Stomach (tissue), 9 donors: ENCODE measurements around the gene FSTL4. TPM values are rescaled to one million over a fixed set of nuclear protein-coding genes. Genes with fewer than 3 reads are reported as not detected.

Experiments
- DNase-seq, 2 donors: peaks; one replicate each; pipeline versions ENCODE4 v3.0.0 to v3.0.0-alpha.2; 2013 to 2019
- H3K27ac ChIP-seq, 5 donors: fragments of 200-600 bp in 4 of 5; sonication (generic) in 4 of 5; one replicate each; pipeline ENCODE4 v1.5.1; 2013 to 2019; ENCODE audit warnings: mild to moderate bottlenecking in 1 of 5, moderate library complexity in 1 of 5
- H3K27me3 ChIP-seq, 3 donors: fragments of 200-600 bp; sonication (generic); one replicate each; pipeline ENCODE4 v1.5.1; 2017 to 2019; ENCODE audit warnings: mixed run types in 1 of 3
- H3K36me3 ChIP-seq, 4 donors: fragments of 200-600 bp; sonication (generic); 1 replicate in 3 of 4; 2 replicates in 1 of 4; pipeline ENCODE4 v1.5.1; 2016 to 2019
- H3K4me1 ChIP-seq, 4 donors: fragments of 200-600 bp; sonication (generic); one replicate each; pipeline ENCODE4 v1.5.1; 2016 to 2019
- H3K4me3 ChIP-seq, 4 donors: fragments of 200-600 bp; sonication (generic) in 3 of 4; one replicate each; pipeline ENCODE4 v1.5.1; 2016 to 2019; ENCODE audit warnings: mild to moderate bottlenecking in 1 of 4
- H3K9me3 ChIP-seq, 4 donors: fragments of 200-600 bp; sonication (generic); one replicate each; pipeline ENCODE4 v1.5.1; 2016 to 2019
- EP300 ChIP-seq: sonication (generic); formaldehyde crosslinking; IDR thresholded peaks from one replicate; pipeline ENCODE4 v1.6.1; 2017; ENCODE audit warnings: antibody characterized with exemption
- POLR2A ChIP-seq, 4 donors: fragments of 450-650 bp; IDR thresholded peaks; one replicate each; pipeline ENCODE4 v1.6.1; 2016; ENCODE audit warnings: antibody characterized with exemption in 4 of 4, control low read depth in 2 of 4, mild to moderate bottlenecking in 1 of 4, moderate library complexity in 1 of 4
- POLR2AphosphoS5 ChIP-seq, 3 donors: sonication (generic); formaldehyde crosslinking; IDR thresholded peaks; one replicate each; pipeline ENCODE4 v1.6.1; 2016; ENCODE audit warnings: antibody characterized with exemption in 3 of 3
- WGBS, 5 donors: extraction: QIAGEN DNeasy Blood & Tissue Kit in 3 of 5; methylation state at CpG; one replicate each; pipeline versions ENCODE4 v1.1.5 to v1.1.7; 2013 to 2018; 5-methylcytosine and 5-hydroxymethylcytosine counted together
- intact Hi-C: fragments of 100-400 bp; cut with DNase I; formaldehyde crosslinking; loops from one replicate; pipeline ENCODE4 v1.15.1; 2023; ENCODE audit warnings: low total_unique reads
- polyA plus RNA-seq, 3 donors: library from polyadenylated mRNA; stranded (reverse); fragments of 200-250 nt; gene quantifications; one replicate each; pipeline ENCODE4 v1.2.3, GENCODE V29; 2013
- total RNA-seq, 5 donors: library from RNA; depleted of rRNA; stranded (reverse); fragments of >200 nt; gene quantifications; one replicate each; pipeline versions ENCODE4 v1.1.0 to v1.2.3, GENCODE V29; 2014 to 2016
- TF ChIP-seq, protein P1 (sequence below), 7 experiments: fragments of 450-650 bp in 4 of 7; fragments of 200-600 bp in 3 of 7; sonication (generic) in 3 of 7; IDR thresholded peaks; one replicate each; pipeline ENCODE4 v1.5.1; 2016 to 2019; ENCODE audit warnings: antibody characterized with exemption in 7 of 7, control low read depth in 2 of 7, mild to moderate bottlenecking in 1 of 7
- donor health status: healthy with polysubstance abuse.
- donor health status: Bipolar disorder and iron deficiency.
- donor health status: healthy.

Gene FSTL4
- total and polyA plus RNA-seq, 8 donors, result 0.37 to 0.55 TPM; not detected in 6

DNA sequence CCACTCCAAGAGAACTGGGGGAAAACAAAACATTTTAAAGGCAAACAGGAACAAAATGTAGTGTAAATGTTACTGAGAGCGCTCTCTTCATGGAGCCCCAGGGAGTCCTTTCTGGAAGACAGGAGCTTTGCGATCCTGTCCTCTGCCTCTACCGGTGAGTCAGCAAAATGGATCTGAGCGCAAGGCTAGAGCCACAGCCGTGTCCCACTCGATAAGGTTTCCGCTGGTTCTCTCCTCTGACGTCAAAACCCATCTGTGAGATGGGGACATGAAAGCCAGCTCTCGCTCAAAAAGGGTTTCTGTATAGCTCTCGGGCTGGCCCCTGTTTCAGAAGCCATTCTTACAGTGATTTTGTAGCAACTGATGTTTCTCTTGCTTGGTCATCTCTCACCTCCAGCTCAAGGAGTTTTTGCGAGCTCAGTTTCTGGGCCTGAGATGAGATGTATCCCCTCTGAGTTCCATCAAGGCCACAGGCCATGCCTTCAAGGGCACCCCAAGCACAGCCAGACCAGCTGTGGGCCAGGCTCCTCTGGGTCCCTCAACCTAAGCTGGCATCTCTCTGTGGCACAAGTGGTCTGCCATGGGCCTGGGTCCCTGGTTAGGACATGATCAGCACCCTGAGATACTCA is 101.6 kb downstream of the FSTL4 start:
- 87 to 95% (median 90%) methylated on average over 11 of the region's 11 CpGs for WGBS, 5 donors

DNA sequence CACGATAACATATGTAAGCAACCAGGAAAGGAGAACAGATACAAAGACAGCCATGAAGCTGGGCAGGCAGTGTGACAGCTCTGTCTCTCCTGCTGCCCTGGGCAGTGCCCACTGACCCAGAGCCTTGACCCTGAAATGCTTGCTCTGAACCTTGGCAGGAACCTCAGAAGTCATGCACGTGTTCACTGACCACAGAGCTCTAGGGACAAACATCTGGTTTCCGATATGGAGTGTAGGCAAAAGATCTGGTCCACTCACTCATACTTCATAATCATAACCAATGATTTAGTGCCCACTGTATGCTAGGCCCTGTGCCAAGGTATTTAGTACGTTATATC is 102.6 kb downstream of the FSTL4 start:
- TF ChIP-seq, protein P1, sequence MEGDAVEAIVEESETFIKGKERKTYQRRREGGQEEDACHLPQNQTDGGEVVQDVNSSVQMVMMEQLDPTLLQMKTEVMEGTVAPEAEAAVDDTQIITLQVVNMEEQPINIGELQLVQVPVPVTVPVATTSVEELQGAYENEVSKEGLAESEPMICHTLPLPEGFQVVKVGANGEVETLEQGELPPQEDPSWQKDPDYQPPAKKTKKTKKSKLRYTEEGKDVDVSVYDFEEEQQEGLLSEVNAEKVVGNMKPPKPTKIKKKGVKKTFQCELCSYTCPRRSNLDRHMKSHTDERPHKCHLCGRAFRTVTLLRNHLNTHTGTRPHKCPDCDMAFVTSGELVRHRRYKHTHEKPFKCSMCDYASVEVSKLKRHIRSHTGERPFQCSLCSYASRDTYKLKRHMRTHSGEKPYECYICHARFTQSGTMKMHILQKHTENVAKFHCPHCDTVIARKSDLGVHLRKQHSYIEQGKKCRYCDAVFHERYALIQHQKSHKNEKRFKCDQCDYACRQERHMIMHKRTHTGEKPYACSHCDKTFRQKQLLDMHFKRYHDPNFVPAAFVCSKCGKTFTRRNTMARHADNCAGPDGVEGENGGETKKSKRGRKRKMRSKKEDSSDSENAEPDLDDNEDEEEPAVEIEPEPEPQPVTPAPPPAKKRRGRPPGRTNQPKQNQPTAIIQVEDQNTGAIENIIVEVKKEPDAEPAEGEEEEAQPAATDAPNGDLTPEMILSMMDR (IDR thresholded peaks at IDR 0.05), result no peak
- no peak for TF ChIP-seq POLR2AphosphoS5 (IDR thresholded peaks at IDR 0.05)
- no peak for TF ChIP-seq POLR2A (IDR thresholded peaks at IDR 0.05)
- TF ChIP-seq EP300, result no peak
- Histone ChIP-seq H3K27ac (no peak overlapping the region), H3K9me3 (no peaks in the 10 kb centered on the region), H3K4me3 (no peak overlapping the region), H3K4me1 (peaks cover 0 to 6% (median 2%) of the 10 kb centered on the region in 4 donors), H3K36me3 (no peaks in the 10 kb centered on the region), H3K27me3 (peaks cover 0 to 9% (median 0%) of the 10 kb centered on the region in 3 donors)
- WGBS, 5 donors, result 31 to 66% (median 54%) methylated on average over 4 of the region's 4 CpGs
- no peak for DNase-seq
- intact Hi-C loops, result no loop called here

More for the DNA sequence above, 101.6 kb downstream of the FSTL4 start:
- peaks cover 0 to 9% (median 0%) of the 10 kb centered on the region in 3 donors for H3K27me3 ChIP-seq
- DNase-seq, result no peak
- H3K9me3 ChIP-seq, result no peaks in the 10 kb centered on the region
- H3K4me3 ChIP-seq, result no peak overlapping the region
- no peaks in the 10 kb centered on the region for H3K36me3 ChIP-seq
- TF ChIP-seq POLR2AphosphoS5 (IDR thresholded peaks at IDR 0.05) (no peak), EP300 (no peak), POLR2A (IDR thresholded peaks at IDR 0.05) (no peak)
- TF ChIP-seq, protein P1 (IDR thresholded peaks at IDR 0.05), result no peak
- intact Hi-C loops, result no loop called here
- peaks cover 0 to 6% (median 2%) of the 10 kb centered on the region in 4 donors for H3K4me1 ChIP-seq
- no peak overlapping the region for H3K27ac ChIP-seq

DNA sequence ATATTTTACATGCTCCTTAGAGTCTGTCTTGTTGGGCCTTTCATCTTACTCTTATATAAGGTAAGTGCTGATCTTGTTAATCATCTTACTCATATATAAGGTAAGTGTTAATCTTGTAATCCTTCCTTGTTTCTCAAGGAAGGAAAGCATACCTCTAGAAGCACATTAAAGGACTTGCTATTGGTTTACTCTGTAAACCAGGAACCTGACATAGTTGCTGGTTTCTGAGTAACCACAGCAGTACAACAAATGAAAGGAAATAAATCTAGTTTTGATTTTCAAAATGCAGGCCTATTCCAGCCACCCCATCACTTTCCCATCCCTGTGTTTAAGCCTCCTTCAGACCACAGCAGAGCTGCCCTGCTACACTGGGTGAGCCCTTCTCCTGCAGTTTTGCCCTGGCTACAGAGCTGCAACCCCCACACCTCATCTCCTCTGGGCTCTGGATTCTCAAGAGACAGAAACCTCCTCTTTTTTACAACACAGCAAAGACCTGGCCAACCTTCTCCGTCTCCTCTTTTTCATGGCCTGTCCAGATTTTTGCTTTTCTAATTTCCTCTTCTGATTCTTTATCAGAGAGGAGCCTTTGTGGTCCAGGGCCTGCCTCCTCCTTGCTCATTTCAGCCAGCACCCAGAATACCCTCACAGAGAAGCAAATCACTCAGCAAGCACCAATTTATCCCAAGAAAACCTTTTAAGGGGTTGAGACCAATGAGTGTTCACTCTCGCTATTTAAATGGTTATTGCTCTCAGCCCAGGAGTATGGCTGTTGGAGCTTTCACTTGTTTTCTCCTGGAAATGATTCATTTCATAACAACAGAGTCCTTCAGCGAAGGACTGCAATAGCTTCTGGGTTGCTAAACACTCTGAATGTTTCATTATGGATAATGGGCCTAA is 103.2 kb downstream of the FSTL4 start:
- DNase-seq, result no peak
- Histone ChIP-seq H3K36me3 (no peaks in the 10 kb centered on the region), H3K4me1 (peaks cover 0 to 6% (median 2%) of the 10 kb centered on the region in 4 donors), H3K27ac (no peak overlapping the region), H3K4me3 (no peak overlapping the region), H3K9me3 (no peaks in the 10 kb centered on the region), H3K27me3 (peaks cover 0 to 9% (median 0%) of the 10 kb centered on the region in 3 donors)
- 70 to 85% (median 80%) methylated on average over 3 of the region's 3 CpGs for WGBS, 5 donors
- TF ChIP-seq POLR2AphosphoS5 (IDR thresholded peaks at IDR 0.05) (no peak), POLR2A (IDR thresholded peaks at IDR 0.05) (no peak), EP300 (no peak)
- TF ChIP-seq, protein P1 (IDR thresholded peaks at IDR 0.05), result no peak
- intact Hi-C loops, result no loop called here

DNA sequence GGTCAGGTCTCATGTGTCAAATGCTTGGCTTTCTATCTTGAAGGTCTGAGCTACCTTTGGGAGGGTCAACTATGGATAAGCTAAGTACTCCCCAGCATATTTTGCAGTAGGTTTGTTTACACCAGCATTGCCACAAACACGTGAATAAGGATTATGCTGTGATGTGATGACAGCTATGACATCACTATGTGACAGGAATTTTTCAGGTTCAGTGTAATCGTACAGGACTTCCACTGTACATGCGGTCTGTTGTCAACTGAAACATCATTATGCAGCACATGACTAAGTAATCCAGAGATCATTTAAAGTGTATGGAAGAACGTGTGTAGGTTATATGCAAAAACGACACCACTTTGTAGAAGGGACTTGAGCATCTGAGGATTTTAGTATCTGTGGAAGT is 104.0 kb downstream of the FSTL4 start:
- Histone ChIP-seq H3K4me3 (no peak overlapping the region), H3K27ac (no peak overlapping the region), H3K36me3 (no peaks in the 10 kb centered on the region), H3K9me3 (no peaks in the 10 kb centered on the region), H3K27me3 (peaks cover 0 to 6% (median 0%) of the 10 kb centered on the region in 3 donors), H3K4me1 (peaks cover 0 to 6% (median 2%) of the 10 kb centered on the region in 4 donors)
- no peak for DNase-seq
- 81 to 92% (median 91%) methylated on average over 5 of the region's 5 CpGs for WGBS, 5 donors
- TF ChIP-seq POLR2AphosphoS5 (IDR thresholded peaks at IDR 0.05), result no peak
- TF ChIP-seq, protein P1 (IDR thresholded peaks at IDR 0.05), result no peak
- no peak for TF ChIP-seq POLR2A (IDR thresholded peaks at IDR 0.05)
- TF ChIP-seq EP300, result no peak
- intact Hi-C loops, result no loop called here
